Measurements from ENCODE around the gene LTBP1. TPM values are rescaled to one million over a fixed set of nuclear protein-coding genes. Genes with fewer than 3 reads are reported as not detected.

Gene LTBP1
- total RNA-seq, 1 experiment from 2014 or later: 12.5 TPM

DNA sequence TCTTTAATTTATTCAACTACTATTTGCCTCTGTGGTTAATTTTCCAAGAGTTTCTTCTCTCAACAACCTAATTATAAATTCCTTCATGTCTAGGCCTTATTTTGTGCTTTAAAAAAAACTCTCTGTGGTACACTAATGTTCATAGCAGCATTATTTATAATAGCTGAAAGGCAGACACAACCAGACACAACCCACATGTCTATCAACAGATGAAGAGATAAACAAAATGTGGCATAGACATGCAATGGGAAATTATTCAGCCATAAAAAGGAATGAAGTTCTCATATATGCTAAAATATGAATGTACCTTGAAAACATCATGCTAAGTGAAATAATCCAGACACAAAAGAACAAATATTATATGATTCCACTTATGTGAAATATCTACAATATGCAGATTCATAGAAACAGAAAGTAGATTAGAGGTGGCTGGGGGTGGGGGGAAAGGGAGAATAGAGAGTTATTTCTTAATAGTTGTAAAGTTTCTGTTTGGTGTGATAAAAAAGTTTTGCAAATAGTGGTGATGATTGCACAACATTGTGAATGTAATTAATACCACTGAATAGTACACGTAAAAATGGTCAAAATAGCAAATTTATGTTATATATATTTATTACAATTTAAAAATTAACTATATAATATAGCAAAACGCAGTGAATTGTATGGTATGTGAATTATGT lies 501.6 kb downstream of the LTBP1 start:
- Histone ChIP-seq H3K27me3 (ENCODE audit: control insufficient read depth, insufficient read depth, low read length) (no peaks in the 10 kb centered on the region), H3K4me3 (ENCODE audit: low read depth in 2 of 2, low read length in 2 of 2) (no peak overlapping the region), H3K27ac (ENCODE audit: low read length) (no peak overlapping the region), H3K4me1 (ENCODE audit: control insufficient read depth, insufficient read depth, low read length) (no peaks in the 10 kb centered on the region), H3K36me3 (ENCODE audit: control insufficient read depth, insufficient read depth, low read length) (no peaks in the 10 kb centered on the region), H3K9me3 (ENCODE audit: control insufficient read depth, insufficient read depth, low read depth, low read length) (no peaks in the 10 kb centered on the region)
- no peak for TF ChIP-seq TCF7L2 (IDR thresholded peaks at IDR 0.05; ENCODE audit: low read depth, low read length)
- no peak for TF ChIP-seq SIN3A (IDR thresholded peaks at IDR 0.05; ENCODE audit: borderline replicate concordance, insufficient read depth, low read depth, low read length)
- TF ChIP-seq, protein P1, sequence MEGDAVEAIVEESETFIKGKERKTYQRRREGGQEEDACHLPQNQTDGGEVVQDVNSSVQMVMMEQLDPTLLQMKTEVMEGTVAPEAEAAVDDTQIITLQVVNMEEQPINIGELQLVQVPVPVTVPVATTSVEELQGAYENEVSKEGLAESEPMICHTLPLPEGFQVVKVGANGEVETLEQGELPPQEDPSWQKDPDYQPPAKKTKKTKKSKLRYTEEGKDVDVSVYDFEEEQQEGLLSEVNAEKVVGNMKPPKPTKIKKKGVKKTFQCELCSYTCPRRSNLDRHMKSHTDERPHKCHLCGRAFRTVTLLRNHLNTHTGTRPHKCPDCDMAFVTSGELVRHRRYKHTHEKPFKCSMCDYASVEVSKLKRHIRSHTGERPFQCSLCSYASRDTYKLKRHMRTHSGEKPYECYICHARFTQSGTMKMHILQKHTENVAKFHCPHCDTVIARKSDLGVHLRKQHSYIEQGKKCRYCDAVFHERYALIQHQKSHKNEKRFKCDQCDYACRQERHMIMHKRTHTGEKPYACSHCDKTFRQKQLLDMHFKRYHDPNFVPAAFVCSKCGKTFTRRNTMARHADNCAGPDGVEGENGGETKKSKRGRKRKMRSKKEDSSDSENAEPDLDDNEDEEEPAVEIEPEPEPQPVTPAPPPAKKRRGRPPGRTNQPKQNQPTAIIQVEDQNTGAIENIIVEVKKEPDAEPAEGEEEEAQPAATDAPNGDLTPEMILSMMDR (IDR thresholded peaks at IDR 0.05): no peak
- TF ChIP-seq, protein P2, sequence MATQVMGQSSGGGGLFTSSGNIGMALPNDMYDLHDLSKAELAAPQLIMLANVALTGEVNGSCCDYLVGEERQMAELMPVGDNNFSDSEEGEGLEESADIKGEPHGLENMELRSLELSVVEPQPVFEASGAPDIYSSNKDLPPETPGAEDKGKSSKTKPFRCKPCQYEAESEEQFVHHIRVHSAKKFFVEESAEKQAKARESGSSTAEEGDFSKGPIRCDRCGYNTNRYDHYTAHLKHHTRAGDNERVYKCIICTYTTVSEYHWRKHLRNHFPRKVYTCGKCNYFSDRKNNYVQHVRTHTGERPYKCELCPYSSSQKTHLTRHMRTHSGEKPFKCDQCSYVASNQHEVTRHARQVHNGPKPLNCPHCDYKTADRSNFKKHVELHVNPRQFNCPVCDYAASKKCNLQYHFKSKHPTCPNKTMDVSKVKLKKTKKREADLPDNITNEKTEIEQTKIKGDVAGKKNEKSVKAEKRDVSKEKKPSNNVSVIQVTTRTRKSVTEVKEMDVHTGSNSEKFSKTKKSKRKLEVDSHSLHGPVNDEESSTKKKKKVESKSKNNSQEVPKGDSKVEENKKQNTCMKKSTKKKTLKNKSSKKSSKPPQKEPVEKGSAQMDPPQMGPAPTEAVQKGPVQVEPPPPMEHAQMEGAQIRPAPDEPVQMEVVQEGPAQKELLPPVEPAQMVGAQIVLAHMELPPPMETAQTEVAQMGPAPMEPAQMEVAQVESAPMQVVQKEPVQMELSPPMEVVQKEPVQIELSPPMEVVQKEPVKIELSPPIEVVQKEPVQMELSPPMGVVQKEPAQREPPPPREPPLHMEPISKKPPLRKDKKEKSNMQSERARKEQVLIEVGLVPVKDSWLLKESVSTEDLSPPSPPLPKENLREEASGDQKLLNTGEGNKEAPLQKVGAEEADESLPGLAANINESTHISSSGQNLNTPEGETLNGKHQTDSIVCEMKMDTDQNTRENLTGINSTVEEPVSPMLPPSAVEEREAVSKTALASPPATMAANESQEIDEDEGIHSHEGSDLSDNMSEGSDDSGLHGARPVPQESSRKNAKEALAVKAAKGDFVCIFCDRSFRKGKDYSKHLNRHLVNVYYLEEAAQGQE (IDR thresholded peaks at IDR 0.05; ENCODE audit: insufficient read depth in 1 of 2, low read depth in 2 of 2, low read length in 1 of 2): no peak
- no peak for ATAC-seq
- ChIA-PET POLR2A (no interaction called here), CTCF (no interaction called here)
- DNase-seq (ENCODE audit: low read depth, low spot score): no peak
- intact Hi-C loops (cut with micrococcal nuclease; ENCODE audit: unreplicated experiment): no loop called here
- BruUV-seq (replicated peaks): no TSS peak
- in situ Hi-C loops (cut with HindIII; ENCODE audit: low pct_unique_long_range_greater_than_20kb, low sequenced_read_pairs): no loop called here

Small RNA genes within 50 kb of the gene (microRNA-seq; reads per million reads assigned to microRNA genes)
- gene MIR4430 (ENCODE audit: unreplicated experiment): not detected

Data from Panc1 (cell line).